Measurements from ENCODE around the gene PXYLP1. TPM values are rescaled to one million over a fixed set of nuclear protein-coding genes. Genes with fewer than 3 reads are reported as not detected.

Gene PXYLP1
- total and polyA plus RNA-seq, 2 of the 8 experiments (the other 6 are each of a cell fraction or from before 2014, with no cell fraction given), result 19.4 to 20.6 TPM

GRCh38 chr3:141338881-141339280 is 107.3 kb downstream of the PXYLP1 start:
- Histone ChIP-seq H3K14ac (ENCODE audit: insufficient read length) (no peak overlapping the region), H2BK20ac (ENCODE audit: low read length) (no peak overlapping the region), H3K23me2 (ENCODE audit: low read depth, low read length) (no peaks in the 10 kb centered on the region), H3K23ac (ENCODE audit: insufficient read length) (no peak overlapping the region), H3K79me2 (ENCODE audit: control insufficient read depth in 1 of 2, insufficient read depth in 2 of 2, low read length in 2 of 2) (no peaks in the 10 kb centered on the region), H3K56ac (replicated peaks; ENCODE audit: insufficient read length, low read depth, low read length) (no peak overlapping the region), H4K20me1 (replicated peaks in 1 of 2; ENCODE audit: control insufficient read depth in 1 of 2, insufficient read depth in 2 of 2, low read length in 2 of 2) (no peaks in the 10 kb centered on the region), H2BK12ac (ENCODE audit: low read depth, low read length) (no peak overlapping the region), H3K9me3 (ENCODE audit: insufficient read depth in 2 of 2, low read depth in 1 of 2, low read length in 1 of 2) (no peaks in the 10 kb centered on the region), H2BK5ac (ENCODE audit: low read depth, low read length) (no peak overlapping the region), H2BK120ac (replicated peaks; ENCODE audit: low read depth, low read length) (no peak overlapping the region), H4K91ac (replicated peaks; ENCODE audit: insufficient read length, low read length) (no peak overlapping the region), H3K27me3 (replicated peaks in 1 of 4; ENCODE audit: control insufficient read depth in 3 of 4, extremely low read depth in 1 of 4, insufficient read depth in 3 of 4, low read length in 3 of 4) (no peaks in the 10 kb centered on the region), H3K4me3 (ENCODE audit: extremely low read depth in 1 of 4, insufficient read depth in 2 of 4, low read depth in 3 of 4, low read length in 4 of 4) (no peak overlapping the region), H4K5ac (ENCODE audit: insufficient read length, low read depth, low read length) (no peak overlapping the region), H3K4me2 (ENCODE audit: insufficient read depth in 1 of 2, low read depth in 2 of 2, low read length in 2 of 2) (no peak overlapping the region), H3K4ac (replicated peaks; ENCODE audit: insufficient read length, low read depth, low read length) (no peak overlapping the region), H3K9ac (replicated peaks in 1 of 4; ENCODE audit: extremely low read depth in 1 of 4, low read depth in 3 of 4, low read length in 3 of 4) (no peak overlapping the region), H3K79me1 (ENCODE audit: low read depth, low read length) (no peaks in the 10 kb centered on the region), H3K4me1 (replicated peaks in 1 of 4; ENCODE audit: control insufficient read depth in 3 of 4, insufficient read depth in 4 of 4, low read length in 3 of 4) (peaks cover 0 to 5% (median 3%) of the 10 kb centered on the region in 4 experiments; a peak in 3 of 7 replicates), H2AK5ac (ENCODE audit: low read depth, low read length) (no peak overlapping the region), H3K27ac (ENCODE audit: low read depth, low read length) (no peak overlapping the region), H2BK15ac (ENCODE audit: low read length) (no peak overlapping the region), H4K8ac (ENCODE audit: extremely low read depth, insufficient read depth, low read length) (no peak overlapping the region), H3K18ac (ENCODE audit: extremely low read depth, low read length) (no peak overlapping the region), H3K36me3 (ENCODE audit: control insufficient read depth in 2 of 4, insufficient read depth in 4 of 4, low read length in 3 of 4) (no peaks in the 10 kb centered on the region), H2AFZ (ENCODE audit: low read length) (no peak overlapping the region)
- FAIRE-seq, result no peak
- POLR2A ChIA-PET (ENCODE audit: partially characterized antibody), result no interaction called here
- CTCF ChIA-PET (ENCODE audit: partially characterized antibody), result interaction anchor here (0.6 to 1.3 kb wide), 6 partner anchors 15 to 116 kb away, joined by 3 to 5 read pairs (median 4); no protein-coding TSS in a partner anchor
- TF ChIP-seq CREB1 (IDR thresholded peaks at IDR 0.05), result no peak
- no peak for TF ChIP-seq RFX5 (IDR thresholded peaks at IDR 0.05; ENCODE audit: borderline replicate concordance, low read depth, low read length)
- no peak for TF ChIP-seq CEBPB (IDR thresholded peaks at IDR 0.05; ENCODE audit: low read depth, low read length)
- TF ChIP-seq CHD2 (IDR thresholded peaks at IDR 0.05; ENCODE audit: low read length), result no peak
- TF ChIP-seq KDM5A (IDR thresholded peaks at IDR 0.05; ENCODE audit: low read length), result no peak
- TF ChIP-seq POU5F1 (IDR thresholded peaks at IDR 0.05; ENCODE audit: low read depth, low read length), result no peak
- no peak for TF ChIP-seq ATF2 (IDR thresholded peaks at IDR 0.05; ENCODE audit: low read length)
- TF ChIP-seq JUND (IDR thresholded peaks at IDR 0.05; ENCODE audit: low read length), result no peak
- TF ChIP-seq CTBP2 (IDR thresholded peaks at IDR 0.05; ENCODE audit: borderline replicate concordance, insufficient read depth, insufficient read length, low read length), result no peak
- no peak for DNase-seq (ENCODE audit: low read depth in 1 of 2, low spot score in 2 of 2)
